Effector CD4-positive, alpha-beta T cell (primary cell): ENCODE data around the gene ZRANB1.

ENCODE experiments used
- DNase-seq: peaks from one replicate; pipeline ENCODE4 v3.0.0-alpha.2; 2020

ZRANB1 gene

DNA sequence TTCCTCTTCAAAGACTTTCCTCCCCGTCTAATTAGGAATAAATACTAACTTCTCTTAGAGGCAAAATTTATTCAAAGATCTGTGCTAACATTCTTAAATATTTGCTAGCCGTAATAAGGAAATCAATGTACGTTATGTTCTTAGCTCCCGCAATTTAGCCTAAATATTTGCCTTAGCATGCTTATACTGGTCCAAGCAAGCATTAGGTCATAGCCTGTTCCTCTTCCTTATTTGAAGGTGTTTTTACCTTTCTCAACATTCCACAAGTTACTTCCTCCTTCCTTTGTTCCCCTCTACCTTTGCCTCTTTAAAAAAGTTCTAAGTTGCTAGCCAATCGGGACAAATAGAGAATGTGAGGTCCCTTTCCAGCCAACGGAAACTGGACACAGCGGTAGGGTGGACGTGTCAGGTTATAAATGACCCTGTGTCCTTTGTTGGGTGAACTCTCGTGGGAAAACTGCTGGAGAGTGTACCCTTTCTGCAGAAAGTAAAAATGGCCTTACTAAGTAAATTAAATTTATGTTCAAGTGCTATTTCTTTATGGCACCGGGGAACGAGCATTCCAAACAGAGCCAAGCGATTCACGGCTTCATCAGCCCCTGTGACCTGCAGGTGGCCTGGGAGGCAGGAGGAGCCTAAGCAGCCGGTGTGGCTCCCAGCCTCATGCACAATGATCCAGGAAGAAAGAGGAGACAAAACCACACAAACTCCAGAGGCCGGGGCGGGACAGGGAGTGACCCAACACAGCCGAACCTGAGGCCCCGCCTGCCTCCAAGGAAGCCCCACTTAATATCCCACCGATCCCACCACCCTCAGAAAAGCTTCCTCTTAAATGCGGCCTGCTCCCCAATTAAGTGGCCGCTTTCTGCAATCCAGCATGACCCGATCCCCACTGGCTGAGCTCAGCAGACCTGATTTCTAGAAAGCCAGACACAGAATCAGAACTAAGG, 67.0 kb downstream of the ZRANB1 start:
- DNase-seq = no peak

DNA sequence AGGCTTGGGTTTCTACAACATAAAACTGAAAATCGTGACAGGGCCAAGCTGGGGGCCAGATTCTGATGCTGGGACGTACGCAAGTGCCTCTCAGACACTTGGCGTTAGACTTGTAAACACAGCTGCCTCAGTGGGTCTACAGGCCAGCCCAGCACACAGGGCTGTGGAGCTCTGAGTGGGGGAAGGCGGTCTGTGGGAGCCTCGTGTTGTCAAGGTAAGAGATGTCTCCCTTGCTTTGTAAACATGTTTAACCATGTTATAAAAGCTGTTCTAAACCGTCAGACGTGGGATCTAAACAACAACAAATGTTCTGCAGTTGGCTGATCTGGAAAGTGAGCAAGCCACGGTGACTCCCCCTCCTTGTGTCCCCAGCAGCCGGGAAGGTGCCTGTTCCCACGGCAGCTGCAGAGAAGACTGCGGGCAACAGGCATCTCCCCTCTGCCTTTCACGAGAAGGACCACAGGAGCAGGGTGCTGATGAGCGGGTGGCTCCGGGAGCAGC, 67.8 kb downstream of the ZRANB1 start:
- DNase-seq = no peak

DNA sequence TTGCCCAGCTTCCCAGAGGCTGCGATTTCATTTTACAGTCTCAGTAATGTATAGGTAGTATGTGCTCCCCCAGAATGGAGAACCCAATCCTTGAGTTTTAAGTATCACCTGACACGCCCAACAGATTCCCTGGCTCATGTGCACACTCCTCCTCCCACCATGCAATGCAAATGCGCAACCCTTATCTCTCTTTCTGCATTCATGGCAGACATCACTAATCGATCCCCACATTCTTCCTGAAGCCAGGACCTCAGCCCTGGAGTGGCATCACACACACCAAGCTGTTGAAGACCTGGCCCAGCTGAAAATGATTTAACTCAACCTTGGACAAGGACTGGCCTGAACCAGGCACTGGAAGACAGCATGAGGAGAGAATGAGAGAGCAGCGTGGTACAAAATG, 68.4 kb downstream of the ZRANB1 start:
- DNase-seq = no peak

DNA sequence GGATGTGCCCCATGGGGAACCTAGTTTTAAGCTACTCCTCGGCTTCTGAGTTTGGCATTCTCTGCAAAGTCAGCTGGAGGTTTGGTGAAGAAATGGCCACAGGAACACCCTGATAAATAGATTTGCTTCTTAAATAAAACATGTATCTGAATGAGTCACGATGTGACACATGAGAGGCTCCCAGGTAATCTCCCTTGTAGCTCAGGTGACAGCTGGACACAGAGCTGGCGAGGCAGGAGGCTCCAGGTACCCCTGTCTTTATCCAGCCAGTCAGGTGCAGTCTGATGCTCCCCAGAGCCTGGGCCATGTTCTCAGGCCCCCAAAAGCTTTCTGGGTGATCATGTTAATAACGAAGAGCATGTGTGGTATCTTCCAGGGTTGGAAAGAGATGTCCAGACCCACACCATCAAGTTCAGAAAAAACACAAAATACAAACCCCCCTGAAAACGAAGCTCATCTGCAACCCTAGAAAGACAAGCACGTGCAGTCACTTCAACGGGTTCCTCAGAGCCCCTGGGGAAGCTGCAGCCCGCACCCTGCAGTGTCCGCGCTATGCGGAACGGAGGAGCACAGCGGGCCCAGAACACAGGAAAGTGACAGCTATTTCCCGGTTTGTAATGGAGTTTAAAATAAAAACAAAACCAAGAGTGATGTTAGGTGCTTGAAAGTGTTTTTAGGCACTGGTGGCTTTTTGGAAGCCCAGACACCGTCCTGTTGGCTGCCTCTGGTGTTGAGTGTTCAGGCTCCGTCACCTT, 69.4 kb downstream of the ZRANB1 start:
- no peak for DNase-seq

DNA sequence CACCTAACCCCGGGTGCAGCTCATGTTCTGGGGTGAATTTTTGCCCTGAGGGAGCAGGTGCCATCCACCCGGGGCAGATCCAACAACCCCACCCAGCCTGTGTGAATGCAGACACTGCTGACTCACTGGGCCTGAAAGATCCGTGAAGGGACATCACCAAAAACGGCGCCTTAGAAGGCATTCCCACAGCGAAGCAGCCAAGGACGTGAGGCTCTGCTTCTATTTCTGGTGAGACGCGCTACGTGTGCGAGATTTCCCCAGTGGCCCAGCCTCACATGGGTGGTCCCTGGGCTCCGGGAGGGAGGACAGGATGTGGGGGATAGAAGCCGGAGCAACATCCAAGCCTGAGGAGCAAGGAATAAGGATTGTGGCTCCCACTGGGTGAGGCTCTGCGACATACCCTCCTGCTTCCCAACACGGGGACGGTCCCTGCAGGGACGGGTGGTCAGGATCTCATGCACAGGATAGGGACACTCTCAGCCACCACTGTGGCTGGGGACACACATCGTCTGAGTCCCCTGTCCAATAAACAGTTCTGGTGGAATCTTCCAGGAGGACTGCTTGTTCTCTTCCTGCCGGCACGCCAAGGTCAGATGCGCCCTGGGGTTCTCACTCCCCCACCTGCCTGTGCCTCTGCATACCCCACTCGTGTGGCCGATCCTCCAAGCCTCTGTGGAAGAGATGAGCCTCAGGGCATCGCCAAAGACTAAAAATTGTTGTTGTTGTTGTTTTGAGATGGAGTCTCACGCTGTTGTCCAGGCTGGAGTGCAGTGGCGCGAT, 70.2 kb downstream of the ZRANB1 start:
- no peak for DNase-seq

DNA sequence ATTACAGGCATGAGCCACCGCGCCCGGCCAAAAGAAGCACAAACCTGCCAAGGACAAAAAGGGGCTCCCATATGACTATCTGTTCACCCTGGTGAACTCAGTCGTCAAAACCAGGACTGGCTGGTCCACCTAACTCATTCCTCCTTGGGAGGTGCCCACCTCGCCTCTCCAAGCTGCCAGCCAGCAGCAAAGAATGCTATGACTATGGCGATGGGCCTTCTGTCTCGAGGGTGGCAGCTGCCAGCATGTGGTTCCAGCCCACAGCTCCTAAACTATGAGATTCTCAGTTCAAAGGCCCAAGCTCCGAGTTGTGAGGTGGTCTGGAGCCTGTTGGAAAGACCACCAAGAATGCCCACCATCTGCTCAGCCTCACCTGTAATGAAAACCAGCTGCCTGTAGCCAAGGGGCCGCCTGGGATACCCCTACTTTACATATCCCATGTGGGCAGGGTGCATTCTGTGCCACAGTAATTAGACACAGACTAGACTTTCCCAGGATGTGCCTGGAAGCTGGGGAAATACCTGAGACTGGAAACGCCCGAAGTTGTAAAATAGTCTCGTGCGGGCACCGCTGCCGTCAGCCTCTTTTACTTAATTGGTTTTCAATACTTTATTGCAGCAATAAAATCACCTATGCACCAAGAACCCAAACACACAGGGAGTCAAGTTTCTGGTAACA, 71.1 kb downstream of the ZRANB1 start:
- DNase-seq = no peak

DNA sequence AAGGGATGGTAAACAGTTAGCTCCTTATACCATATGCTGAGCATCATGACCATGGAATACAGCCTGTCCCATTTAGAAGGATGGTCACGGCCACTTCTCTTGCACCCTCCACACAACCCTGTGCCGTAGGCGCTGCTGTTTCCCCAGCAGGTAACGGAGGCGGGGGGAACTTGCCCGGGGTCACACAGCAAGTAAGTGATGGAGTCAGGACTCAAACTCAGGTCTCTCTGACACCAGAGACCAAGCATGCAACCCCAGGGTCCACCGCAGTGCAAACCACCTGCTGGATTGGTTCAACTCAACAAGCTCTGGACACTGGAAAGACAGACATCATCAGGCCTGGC, 71.6 kb downstream of the ZRANB1 start:
- no peak for DNase-seq

DNA sequence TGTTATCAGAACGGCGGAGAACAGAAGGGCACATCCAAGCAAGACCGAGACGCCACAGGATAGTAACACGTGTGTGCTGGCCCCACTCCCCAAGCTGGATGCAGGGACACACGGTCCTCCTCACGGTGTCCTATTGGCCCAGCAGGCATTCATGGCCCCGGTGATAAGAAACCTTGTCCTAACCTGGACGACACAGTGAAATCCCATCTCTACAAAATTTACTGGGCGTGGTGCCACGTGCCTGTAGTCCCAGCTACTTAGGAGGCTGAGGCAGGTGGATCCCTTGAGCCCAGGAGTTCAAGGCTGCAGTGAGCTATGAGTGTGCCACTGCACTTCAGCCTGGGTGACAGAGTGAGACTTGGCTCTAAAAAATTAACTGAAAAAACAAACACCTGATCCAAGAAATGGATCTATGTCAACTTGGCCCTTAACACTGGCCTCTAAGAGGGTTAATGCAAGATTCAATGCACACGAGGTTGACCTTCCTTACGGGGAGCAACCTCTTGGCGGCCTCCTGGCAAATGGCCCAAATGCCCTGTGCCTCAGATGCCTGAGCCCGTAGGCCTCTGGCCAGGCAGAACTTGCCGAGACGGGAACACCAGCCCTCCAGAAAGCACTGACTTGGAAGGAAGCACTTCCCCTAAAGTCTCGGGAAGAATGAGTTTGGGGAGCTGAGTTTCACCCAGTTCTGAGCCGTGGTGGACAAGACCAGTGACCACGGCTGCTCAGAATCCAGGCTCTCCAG, 72.3 kb downstream of the ZRANB1 start:
- no peak for DNase-seq

DNA sequence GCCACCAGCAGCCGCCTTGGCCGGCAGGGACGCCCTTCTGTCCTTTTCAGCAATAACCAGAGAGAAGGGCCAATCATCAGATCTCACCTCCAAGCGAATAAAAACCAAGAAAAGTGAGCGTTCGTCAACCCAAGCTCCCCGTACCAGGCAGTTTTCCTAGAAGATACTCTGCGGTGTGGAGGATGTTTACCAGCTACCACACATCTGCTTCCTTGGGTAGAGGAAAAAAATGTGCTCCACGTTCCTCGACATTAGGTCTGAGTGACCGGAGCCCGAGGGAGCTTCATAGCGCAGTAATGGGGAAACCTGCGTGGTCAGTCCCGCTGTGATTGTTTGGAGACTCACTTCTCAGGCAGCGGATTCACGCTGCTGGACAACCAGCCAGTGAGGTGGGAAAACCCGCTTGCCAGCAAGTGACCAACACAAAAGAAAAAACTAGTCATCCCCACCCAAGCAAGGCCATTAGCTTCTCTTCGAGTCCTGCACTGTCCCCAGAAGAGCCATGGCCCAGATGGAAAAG, 73.0 kb downstream of the ZRANB1 start:
- no peak for DNase-seq

DNA sequence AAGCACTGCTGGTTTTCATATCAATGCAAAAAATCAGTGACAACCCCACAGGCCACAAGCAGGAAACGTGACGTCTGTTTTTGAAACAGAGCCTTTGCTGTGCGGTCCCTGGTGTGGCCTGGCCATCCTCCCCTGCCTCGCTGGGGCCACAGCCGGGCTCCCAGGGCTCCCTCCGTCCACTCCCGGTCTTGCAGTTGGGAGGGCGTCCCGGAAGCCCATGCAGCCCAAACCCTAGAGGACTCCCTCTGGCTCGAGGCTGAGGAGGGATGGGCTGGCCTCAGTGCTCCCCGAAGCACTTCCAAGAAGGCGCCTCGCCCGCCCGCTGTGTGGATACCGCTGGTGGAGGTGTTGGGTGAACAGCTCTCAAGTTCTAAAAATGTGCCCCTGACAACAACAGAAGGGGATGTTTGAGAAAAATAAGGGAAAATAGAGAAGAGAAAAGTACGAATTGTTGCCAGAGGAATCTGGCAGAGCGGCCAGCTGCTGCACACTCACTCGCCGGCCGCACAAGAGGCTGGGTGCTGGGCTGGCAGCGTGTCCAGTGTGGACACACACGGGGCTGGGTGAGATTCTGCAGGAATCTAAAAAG, 73.5 kb downstream of the ZRANB1 start:
- no peak for DNase-seq

DNA sequence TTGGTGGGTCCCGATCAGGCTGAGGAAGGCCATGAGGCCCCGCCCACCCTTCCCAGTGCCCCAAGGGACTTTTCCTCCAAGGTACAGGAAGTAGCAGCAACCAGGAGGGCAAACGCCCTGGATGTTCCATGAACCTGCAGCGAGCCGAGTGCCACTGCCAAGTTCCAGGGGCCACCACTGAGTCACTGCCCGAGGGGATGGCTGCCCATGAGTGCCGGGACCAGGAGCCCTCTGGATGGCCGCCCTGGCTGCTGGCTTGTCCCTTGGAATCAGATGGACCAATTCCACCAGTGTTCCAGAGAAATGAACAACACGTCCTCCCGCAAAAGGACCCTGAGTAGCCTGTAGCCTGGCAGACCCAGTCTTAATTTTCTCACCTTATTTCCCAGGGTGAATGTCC, 74.2 kb downstream of the ZRANB1 start:
- no peak for DNase-seq

DNA sequence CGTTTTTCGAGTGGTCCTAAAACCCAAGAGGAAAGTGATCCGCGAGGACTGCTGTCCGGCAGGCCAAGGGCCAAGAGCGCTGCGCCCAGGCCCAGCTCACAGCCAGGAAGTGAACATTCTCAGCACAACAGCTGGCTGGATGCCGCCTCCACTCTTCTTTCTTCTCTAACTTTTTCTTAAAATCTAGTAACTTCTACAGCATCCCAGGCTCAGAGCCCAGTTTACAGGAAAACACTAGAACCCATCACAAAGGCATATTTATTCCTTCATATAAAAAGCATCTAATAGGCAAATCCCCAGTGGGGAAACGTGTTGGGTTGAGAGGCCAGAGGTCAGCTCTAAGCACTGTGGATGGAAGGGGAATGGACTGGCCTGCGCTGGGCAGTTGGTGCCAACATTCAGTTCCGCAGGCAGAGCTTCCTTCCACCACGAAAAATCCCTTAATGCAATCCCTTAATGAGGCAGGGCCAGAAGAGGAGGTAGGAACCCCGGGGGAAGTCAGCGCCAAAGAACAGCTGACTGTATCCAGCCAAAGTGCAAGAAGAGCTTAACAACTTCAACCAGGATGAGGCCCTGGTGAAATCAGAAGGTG, 74.8 kb downstream of the ZRANB1 start:
- no peak for DNase-seq

DNA sequence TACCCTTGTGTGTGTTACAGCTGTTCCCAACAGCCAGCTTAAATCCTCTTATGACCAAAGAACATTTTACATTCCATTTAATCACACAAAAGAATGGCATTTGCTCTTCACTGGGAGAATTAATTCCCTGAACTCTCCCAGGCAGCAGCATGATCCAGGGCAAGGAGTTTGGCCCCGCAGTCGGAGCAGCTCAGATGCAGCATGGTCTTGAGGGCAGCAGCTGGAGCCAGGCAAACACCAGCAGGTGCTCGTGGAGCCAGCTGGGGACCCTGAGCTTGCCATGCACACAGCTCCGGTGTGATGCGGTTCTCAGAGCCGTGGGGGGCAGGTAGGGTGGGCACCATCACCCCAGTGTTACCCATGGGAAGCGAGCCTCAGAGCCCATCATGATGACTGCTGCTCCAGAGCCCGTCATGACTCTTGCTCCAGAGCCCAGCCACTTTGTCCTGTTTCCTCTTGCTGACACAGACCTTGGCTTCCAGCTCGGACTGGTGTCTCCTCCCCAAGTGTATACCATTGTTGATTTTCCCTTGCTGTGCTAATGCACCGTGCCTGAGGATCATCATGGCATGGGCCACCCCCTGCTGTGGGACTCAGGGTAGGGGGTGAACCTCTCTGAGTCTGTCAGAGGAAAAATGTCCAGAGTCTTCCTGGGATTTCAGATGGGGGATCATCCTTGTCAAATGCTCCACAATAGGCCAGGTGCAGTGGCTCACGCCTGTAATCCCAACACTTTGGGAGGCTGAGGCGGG, 75.8 kb downstream of the ZRANB1 start:
- no peak for DNase-seq

DNA sequence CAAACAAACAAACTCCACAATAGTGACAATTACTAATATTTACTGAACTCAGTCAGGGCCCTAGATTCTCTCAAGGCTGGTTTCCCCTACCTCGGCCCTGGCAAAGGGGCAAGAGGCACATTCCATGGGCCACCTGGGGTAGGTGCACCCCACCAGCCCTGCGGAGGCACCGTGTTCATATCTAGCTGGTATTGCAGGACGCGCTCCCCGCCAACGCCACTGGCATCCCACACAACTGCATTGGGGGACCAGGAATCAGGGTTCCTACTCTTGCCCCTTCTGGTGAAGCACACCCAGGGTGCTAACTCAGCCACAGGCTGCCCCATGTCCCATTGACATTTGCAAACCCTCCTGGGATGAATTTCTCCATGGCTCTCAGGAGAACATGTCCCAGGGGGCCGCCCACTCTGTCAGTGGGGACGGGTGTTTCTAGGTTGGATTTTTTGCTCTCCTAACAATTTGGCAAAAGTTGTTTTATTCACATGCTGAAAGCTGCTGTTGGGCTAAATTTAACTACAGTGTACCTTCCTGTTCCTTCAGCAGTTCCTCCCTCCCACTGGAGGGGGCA, 76.7 kb downstream of the ZRANB1 start:
- DNase-seq = no peak

DNA sequence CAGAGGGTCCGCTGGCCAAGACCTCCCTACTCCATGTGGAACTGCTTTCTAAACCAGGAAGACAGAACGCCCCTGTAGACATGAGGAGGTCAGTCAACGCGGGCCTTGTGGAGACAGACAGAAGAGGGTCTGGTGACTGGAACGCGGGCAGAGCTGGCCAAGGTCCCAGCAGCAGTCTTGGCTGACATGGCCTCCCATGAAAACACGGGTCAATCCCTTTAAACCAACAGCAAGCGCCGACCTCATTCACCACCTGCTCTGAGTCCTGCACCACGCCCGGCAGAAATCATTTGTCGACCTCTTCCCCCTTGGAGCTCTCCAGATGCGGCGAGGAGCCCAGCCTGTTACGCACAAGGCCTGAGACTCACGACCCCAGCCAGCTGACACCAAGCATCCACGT, 78.5 kb downstream of the ZRANB1 start:
- DNase-seq = no peak

DNA sequence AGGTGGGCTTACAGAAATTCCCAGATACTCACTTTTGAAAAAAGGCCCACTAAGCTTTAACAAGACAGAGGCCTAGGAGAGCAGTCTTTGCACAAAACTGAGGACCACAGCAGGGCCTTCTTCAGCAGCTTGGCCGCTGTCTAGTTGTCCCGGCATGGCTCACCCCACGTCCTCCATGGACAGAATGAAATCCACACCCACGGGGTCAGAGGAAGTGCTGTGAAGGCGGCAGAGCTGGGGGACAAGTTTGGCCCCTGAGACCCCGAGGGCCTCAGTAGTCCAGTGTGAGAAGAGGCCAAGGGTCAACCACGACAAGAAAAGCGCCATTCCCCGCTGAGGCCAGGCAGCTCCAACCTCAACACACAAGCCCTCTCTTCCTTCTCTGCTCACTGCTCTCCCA, 78.9 kb downstream of the ZRANB1 start:
- DNase-seq = no peak

DNA sequence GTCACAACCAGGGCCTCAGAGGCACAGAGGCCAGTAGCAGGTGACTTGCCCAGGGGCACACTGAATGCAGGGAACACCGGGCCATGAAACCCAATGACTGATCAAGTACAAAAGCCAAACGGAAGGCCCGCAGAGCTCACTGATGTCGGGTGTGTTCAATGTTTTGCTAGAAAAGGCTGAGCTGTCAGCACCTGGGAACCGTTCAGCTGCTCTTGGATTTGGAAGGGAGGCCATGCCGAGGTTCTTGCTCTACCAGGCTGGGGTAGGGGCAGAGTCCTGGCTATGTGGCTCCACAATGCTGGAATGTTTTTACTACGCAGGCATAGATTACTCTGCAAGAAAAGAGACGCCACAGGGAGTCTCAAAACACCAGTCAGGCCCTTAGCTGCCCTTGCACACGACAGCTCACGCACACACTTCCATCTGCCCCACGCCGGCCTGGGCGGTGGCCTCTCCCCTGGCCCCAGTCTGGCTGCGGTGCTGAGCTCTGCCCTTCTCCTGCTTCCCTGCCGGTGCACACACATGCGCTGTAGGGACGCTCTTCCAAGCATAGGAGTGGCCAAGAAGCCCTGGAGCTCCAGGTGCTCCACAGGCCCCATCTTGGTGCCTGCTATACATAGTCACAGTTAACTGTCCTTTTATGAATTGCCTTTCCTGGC, 79.9 kb downstream of the ZRANB1 start:
- DNase-seq = no peak

DNA sequence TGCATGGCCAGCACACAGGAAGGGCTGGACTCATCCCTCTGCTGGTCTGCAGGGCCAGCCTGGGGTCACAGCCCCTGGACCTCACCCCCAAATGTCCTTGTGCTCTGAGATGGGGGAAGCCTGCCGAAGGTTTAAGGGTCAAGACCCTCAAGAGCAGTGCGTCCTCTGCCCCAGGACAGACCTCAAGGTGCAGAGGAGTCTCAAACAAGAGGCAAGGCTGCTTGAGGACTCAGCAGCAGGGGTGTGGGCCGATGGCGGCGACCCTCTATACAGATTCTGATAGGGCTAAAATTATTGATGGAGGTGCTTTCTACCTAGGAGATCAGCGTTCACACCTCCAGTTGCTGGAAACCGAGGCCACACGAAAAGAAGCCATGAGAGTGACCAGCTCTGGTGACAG, 80.7 kb downstream of the ZRANB1 start:
- DNase-seq = no peak

DNA sequence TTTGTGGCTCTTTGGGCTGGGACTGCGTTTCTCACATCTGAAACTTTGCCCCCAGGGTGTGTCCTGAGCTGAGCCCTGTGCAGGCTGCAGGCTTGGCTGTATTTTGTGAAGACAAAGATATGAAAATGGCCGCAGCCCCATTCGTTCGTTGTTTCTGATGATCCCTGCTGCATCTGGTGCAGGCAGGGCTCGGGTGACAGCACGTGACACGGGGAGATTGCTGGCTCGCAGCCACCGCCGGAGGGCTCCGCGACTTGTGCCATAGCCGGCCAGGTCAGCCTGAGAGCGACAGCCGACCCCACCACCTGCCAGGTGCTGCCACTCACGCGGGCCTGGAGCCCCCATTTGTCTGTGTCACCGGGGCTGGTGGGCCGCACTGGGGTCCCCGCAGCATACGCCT, 81.3 kb downstream of the ZRANB1 start:
- no peak for DNase-seq
